HG03378 (cell line): ENCODE measurements around the gene SEMA6C.

Experiments used
- ATAC-seq: cut with Tn5 transposase; IDR thresholded peaks from one replicate; pipeline ENCODE4 v1.9.1; 2021; ENCODE audit warnings: mild to moderate bottlenecking, moderate library complexity; ENCODE audit not compliant: unreplicated experiment

SEMA6C gene

GRCh38 chr1:151164732-151165280, 18.4 kb upstream of the SEMA6C start:
- no peak for ATAC-seq

GRCh38 chr1:151159373-151159772, 12.9 kb upstream of the SEMA6C start:
- ATAC-seq: no peak

- ATAC-seq: no peak
Observed at GRCh38 chr1:151158751-151159251, 12.4 kb upstream of the SEMA6C start.

- ATAC-seq: no peak
Observed at GRCh38 chr1:151158326-151158725, 11.9 kb upstream of the SEMA6C start.

- no peak for ATAC-seq
Observed at GRCh38 chr1:151157067-151157531, 10.7 kb upstream of the SEMA6C start.

- peak; percentile 44 for ATAC-seq
Observed at GRCh38 chr1:151156515-151156819, 10.0 kb upstream of the SEMA6C start, which contains the start of gene TNFAIP8L2. Gene TNFAIP8L2 (plus strand): TSS chr1:151156649. CDS start chr1:151158698, 2,049 bp downstream.

- no peak for ATAC-seq
Observed at GRCh38 chr1:151147665-151148064, 1.2 kb upstream of the SEMA6C start.

GRCh38 chr1:151147132-151147503, 687 bp upstream of the SEMA6C start:
- ATAC-seq: no peak

- ATAC-seq: no peak
Observed at GRCh38 chr1:151146072-151146411, 389 bp downstream of the SEMA6C start.

- ATAC-seq: no peak
Observed at GRCh38 chr1:151145304-151146071, 943 bp downstream of the SEMA6C start.

- ATAC-seq: no peak
Observed at GRCh38 chr1:151144474-151145303, 1.7 kb downstream of the SEMA6C start.

- no peak for ATAC-seq
Observed at GRCh38 chr1:151143986-151144385, 2.4 kb downstream of the SEMA6C start.

- ATAC-seq: no peak
Observed at GRCh38 chr1:151143057-151143435, 3.4 kb downstream of the SEMA6C start.

- no peak for ATAC-seq
Observed at GRCh38 chr1:151142411-151143056, 3.9 kb downstream of the SEMA6C start.

- no peak for ATAC-seq
Observed at GRCh38 chr1:151137789-151138188, 8.6 kb downstream of the SEMA6C start.

- ATAC-seq: no peak
Observed at GRCh38 chr1:151135433-151136385, 10.7 kb downstream of the SEMA6C start.

GRCh38 chr1:151134991-151135390, 11.4 kb downstream of the SEMA6C start:
- ATAC-seq: no peak

- ATAC-seq: no peak
Observed at GRCh38 chr1:151134396-151134795, 12.0 kb downstream of the SEMA6C start.

- ATAC-seq: no peak
Observed at GRCh38 chr1:151133018-151133806, 13.2 kb downstream of the SEMA6C start.
